Measurements from ENCODE around the gene ZNF154.
"Not testable (repeated sequence)": the region's sequence is repeated elsewhere in the genome, so short reads cannot be mapped to it uniquely, and the experiment has no call there.

The ZNF154 gene

GRCh38 chr19:57708641-57709361, at the start of gene ZNF154:
ZNF154 (minus strand) TSS chr19:57709204; CDS start chr19:57708971, 233 bp downstream.
- DNase-seq: peak; percentile 29

- DNase-seq: no peak
These were observed 48.9 kb upstream of the ZNF154 start for GRCh38 chr19:57757941-57758340.

GRCh38 chr19:57755031-57755430, 46.0 kb upstream of the ZNF154 start:
- no peak for DNase-seq

GRCh38 chr19:57754091-57754673, 45.2 kb upstream of the ZNF154 start:
- DNase-seq: no peak

GRCh38 chr19:57748029-57748428, 39.0 kb upstream of the ZNF154 start:
- no peak for DNase-seq

- DNase-seq: no peak
These were observed 38.4 kb upstream of the ZNF154 start for GRCh38 chr19:57747472-57747807.

GRCh38 chr19:57746580-57747471, 37.8 kb upstream of the ZNF154 start, which contains the start of gene ZNF776:
ZNF776 (plus strand) TSS chr19:57746815; CDS start chr19:57747059, 244 bp downstream.
- peak; percentile 87 for DNase-seq

- not testable (repeated sequence) for DNase-seq
These were observed 29.8 kb upstream of the ZNF154 start for GRCh38 chr19:57738770-57739169.

GRCh38 chr19:57738320-57738719, 29.3 kb upstream of the ZNF154 start:
- DNase-seq: peak; percentile 45

- no peak for DNase-seq
These were observed 11.9 kb upstream of the ZNF154 start for GRCh38 chr19:57720878-57721277.

GRCh38 chr19:57719901-57720519, 11.0 kb upstream of the ZNF154 start:
- DNase-seq: no peak

- no peak for DNase-seq
These were observed 10.4 kb upstream of the ZNF154 start for GRCh38 chr19:57719424-57719823.

- DNase-seq: no peak
These were observed 3.2 kb upstream of the ZNF154 start for GRCh38 chr19:57712222-57712621.

- no peak for DNase-seq
These were observed 612 bp upstream of the ZNF154 start for GRCh38 chr19:57709616-57710015.

GRCh38 chr19:57706346-57706745, 2.7 kb downstream of the ZNF154 start:
- no peak for DNase-seq

GRCh38 chr19:57701625-57702024, 7.4 kb downstream of the ZNF154 start:
- DNase-seq: no peak

- DNase-seq: no peak
These were observed 19.3 kb downstream of the ZNF154 start for GRCh38 chr19:57689750-57690149.

- no peak for DNase-seq
These were observed 20.8 kb downstream of the ZNF154 start for GRCh38 chr19:57688011-57688763.

GRCh38 chr19:57687363-57688010, 21.5 kb downstream of the ZNF154 start:
- no peak for DNase-seq

- DNase-seq: no peak
These were observed 22.3 kb downstream of the ZNF154 start for GRCh38 chr19:57686727-57687126.

- no peak for DNase-seq
These were observed 26.7 kb downstream of the ZNF154 start for GRCh38 chr19:57682226-57682766.

- no peak for DNase-seq
These were observed 33.1 kb downstream of the ZNF154 start for GRCh38 chr19:57675881-57676280.
